Measurements from ENCODE around the gene KCNJ15. TPM values are rescaled to one million over a fixed set of nuclear protein-coding genes. Genes with fewer than 3 reads are reported as not detected.

The KCNJ15 gene
- polyA plus RNA-seq, 1 donor, result 0.23 TPM

Other genes with a start within 250 kb of the KCNJ15 start
- 18.2 TPM for gene ERG, start 241.5 kb downstream of the KCNJ15 start, polyA plus RNA-seq (ENCODE audit: insufficient read length)

Data from hindlimb muscle (tissue), 1 donor.